ENCODE results near the gene DDX25. TPM values are rescaled to one million over a fixed set of nuclear protein-coding genes. Genes with fewer than 3 reads are reported as not detected.
A peak's percentile ranks its signal among the peaks of the same experiment; 100 is the strongest.

DDX25 gene
- total RNA-seq, 1 donor from 2014 or later, result 2.3 TPM

DNA sequence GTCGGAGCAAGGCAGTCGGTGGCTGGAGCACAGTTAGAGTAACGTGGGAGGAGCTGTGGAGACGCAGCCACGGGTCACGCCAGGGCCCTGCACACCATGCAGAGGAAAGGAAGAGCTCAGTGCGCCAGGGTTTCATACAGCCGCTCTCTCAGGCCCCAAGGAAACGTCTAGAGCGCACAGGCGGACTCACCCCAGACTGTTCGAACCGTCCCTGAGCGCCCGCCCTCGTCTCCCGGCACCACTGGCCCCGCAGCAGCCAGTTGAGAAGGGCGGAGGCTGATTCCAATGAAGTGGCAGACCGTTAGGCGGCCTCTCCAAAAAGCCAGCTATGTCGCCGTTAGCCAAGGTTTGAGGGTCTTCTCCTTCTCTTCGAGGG, 17.3 kb upstream of the DDX25 start:
- Mint-ChIP-seq H3K9me3 (no peaks in the 10 kb centered on the region), H3K4me3 (peak overlapping the region; percentile 91), H3K27ac (ENCODE audit: unreplicated experiment) (no peak overlapping the region), H3K36me3 (ENCODE audit: low read depth) (peaks cover 5% of the 10 kb centered on the region), H3K4me1 (peaks cover 11% of the 10 kb centered on the region), H3K27me3 (ENCODE audit: low read depth) (peaks cover 3% of the 10 kb centered on the region)
- DNase-seq (ENCODE audit: low read depth, low spot score), result no peak
- TF ChIP-seq, protein P1, sequence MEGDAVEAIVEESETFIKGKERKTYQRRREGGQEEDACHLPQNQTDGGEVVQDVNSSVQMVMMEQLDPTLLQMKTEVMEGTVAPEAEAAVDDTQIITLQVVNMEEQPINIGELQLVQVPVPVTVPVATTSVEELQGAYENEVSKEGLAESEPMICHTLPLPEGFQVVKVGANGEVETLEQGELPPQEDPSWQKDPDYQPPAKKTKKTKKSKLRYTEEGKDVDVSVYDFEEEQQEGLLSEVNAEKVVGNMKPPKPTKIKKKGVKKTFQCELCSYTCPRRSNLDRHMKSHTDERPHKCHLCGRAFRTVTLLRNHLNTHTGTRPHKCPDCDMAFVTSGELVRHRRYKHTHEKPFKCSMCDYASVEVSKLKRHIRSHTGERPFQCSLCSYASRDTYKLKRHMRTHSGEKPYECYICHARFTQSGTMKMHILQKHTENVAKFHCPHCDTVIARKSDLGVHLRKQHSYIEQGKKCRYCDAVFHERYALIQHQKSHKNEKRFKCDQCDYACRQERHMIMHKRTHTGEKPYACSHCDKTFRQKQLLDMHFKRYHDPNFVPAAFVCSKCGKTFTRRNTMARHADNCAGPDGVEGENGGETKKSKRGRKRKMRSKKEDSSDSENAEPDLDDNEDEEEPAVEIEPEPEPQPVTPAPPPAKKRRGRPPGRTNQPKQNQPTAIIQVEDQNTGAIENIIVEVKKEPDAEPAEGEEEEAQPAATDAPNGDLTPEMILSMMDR (conservative IDR thresholded peaks at IDR 0.05), result no peak

DNA sequence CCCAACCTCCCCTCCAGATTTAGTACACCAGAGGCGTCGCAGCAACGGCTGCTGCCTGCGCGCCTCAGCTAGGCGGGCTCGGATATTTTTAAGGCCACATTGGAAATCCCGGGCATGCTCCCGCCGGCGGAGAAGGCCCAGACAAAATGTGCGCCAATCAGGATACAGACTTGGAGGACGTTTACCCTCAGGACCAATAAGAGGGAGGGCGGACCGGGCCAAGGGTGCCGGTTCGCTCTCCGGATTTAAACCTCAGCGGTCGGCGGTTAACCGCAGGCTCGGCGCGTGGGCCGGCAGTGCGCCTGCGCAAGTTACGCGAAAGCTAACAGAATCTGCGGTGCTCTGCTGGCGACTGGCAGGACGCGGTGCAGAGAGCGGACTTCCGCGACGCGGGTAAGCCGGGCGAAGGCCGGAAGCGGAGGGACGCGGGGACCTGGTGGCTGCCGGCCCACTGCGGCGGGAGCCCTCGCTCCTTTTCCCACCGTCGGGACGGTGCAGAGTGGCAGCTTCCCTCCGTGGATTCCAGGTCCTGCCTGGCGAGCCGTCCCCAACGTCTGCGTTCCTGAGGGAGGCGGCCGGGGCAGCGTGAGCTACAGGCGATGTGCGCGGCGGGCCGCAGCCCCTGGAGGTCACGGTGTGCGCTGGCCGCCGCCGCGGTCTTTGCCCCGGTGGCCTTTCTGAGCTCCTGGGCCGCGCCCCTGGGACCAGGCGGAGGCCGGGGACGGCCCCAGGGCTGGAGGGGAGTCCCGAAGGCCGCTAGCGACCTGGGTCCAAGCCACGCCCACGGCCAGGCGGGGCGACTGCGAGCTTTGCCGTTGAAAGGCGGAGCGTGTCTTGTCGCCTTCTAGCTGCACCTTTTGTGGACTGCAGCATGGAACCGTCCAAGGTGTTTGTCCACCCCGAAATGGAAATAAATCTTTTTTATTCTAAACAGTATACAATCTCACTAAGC, 16.7 kb upstream of the DDX25 start, which contains the start of gene HYLS1:
Gene HYLS1 (plus strand): TSS at position 296 of the 952 bp plus-strand sequence. CDS start 11,701 bp downstream, outside the sequence.
- peaks cover 5% of the 10 kb centered on the region for H3K36me3 Mint-ChIP-seq (ENCODE audit: low read depth)
- TF ChIP-seq, protein P1 (conservative IDR thresholded peaks at IDR 0.05), result peak; percentile 25
- H3K9me3 Mint-ChIP-seq, result no peaks in the 10 kb centered on the region
- peak; percentile 77 for DNase-seq (ENCODE audit: low read depth, low spot score)
- peak within 1 kb of the TSS; percentile 91 for H3K4me3 Mint-ChIP-seq
- peaks cover 11% of the 10 kb centered on the region for H3K4me1 Mint-ChIP-seq
- no peaks in the 10 kb centered on the region for H3K27me3 Mint-ChIP-seq (ENCODE audit: low read depth)
- H3K27ac Mint-ChIP-seq (ENCODE audit: unreplicated experiment), result peak within 1 kb of the TSS; percentile 75

DNA sequence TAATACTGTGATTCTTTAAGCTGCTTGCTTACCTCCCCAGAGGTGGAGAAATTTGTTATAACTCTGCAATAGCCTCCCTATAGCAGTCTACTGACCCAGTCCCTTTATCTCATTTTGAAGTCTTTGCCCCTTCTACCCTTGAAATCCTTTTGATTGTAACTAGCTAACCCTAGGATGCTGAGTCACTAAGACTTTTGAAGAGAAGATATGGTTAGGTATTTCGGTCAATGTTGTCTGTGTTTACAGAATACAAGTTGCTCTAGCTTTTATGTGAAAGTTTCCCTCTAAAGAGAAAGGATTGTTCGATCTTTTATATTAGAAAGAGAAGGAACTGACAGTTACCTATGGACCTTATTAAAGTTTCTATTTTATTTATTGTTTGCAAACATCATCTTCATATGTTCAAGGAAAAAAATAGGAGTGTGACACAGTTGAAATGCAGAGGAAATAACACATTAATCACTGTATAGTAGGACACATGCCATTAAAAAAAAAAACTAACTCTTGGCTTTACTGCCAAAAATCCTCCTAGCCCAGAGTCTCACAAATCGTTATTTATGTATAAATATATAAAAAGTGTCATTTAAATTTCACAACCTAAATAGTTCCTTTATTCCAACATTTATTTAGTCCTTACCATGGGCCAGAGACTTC, 13.7 kb upstream of the DDX25 start:
- no peak for DNase-seq (ENCODE audit: low read depth, low spot score)
- peak overlapping the region; percentile 34 for H3K4me3 Mint-ChIP-seq
- peaks cover 11% of the 10 kb centered on the region for H3K4me1 Mint-ChIP-seq
- H3K27me3 Mint-ChIP-seq (ENCODE audit: low read depth), result no peaks in the 10 kb centered on the region
- TF ChIP-seq, protein P1 (conservative IDR thresholded peaks at IDR 0.05), result no peak
- H3K9me3 Mint-ChIP-seq, result no peaks in the 10 kb centered on the region
- no peak overlapping the region for H3K27ac Mint-ChIP-seq (ENCODE audit: unreplicated experiment)
- peaks cover 5% of the 10 kb centered on the region for H3K36me3 Mint-ChIP-seq (ENCODE audit: low read depth)

DNA sequence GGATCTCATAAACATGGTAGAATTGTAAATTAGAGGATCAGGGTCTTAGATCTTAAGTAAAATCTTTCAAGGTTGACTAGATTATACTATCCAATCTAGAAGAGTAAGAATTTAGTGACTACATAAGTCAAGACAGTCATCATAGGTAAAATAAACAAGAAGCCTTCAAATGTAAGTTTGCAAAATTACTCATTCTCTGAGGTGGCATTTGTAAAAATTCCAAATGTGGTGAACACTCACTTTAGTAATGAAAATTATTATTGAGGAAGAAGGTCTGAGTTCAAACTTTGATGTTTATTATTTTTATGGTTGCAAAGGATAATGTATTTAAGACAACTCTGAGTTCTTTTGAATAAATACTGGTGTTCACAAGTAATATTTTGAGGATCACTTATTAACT, 12.2 kb upstream of the DDX25 start:
- DNase-seq (ENCODE audit: low read depth, low spot score), result no peak
- Mint-ChIP-seq H3K9me3 (no peaks in the 10 kb centered on the region), H3K4me1 (peaks cover 11% of the 10 kb centered on the region), H3K27ac (ENCODE audit: unreplicated experiment) (no peak overlapping the region), H3K27me3 (ENCODE audit: low read depth) (no peaks in the 10 kb centered on the region), H3K36me3 (ENCODE audit: low read depth) (peaks cover 5% of the 10 kb centered on the region), H3K4me3 (no peak overlapping the region)
- TF ChIP-seq, protein P1 (conservative IDR thresholded peaks at IDR 0.05), result no peak

DNA sequence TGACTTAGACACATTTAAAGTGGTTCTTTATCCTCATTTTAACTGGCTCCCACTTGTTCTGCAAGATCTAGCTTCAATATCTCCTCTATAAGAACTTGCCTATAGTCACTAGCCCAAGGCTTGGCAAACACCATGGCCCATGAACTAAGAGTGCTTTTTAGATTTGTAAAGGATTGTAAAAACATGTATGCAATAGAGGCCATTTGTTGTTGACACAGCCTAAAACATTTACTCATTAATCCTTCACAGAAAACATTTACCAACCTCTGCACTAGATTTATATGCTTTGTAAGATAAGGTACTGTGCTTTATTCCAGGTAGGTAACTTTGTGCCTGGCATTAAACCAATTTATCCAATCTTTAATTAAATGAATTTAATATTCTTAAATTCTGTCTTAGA, 11.3 kb upstream of the DDX25 start:
- H3K4me1 Mint-ChIP-seq, result peaks cover 11% of the 10 kb centered on the region
- no peaks in the 10 kb centered on the region for H3K27me3 Mint-ChIP-seq (ENCODE audit: low read depth)
- DNase-seq (ENCODE audit: low read depth, low spot score), result no peak
- H3K4me3 Mint-ChIP-seq, result no peak overlapping the region
- H3K27ac Mint-ChIP-seq (ENCODE audit: unreplicated experiment), result no peak overlapping the region
- H3K9me3 Mint-ChIP-seq, result no peaks in the 10 kb centered on the region
- TF ChIP-seq, protein P1 (conservative IDR thresholded peaks at IDR 0.05), result no peak
- peaks cover 3% of the 10 kb centered on the region for H3K36me3 Mint-ChIP-seq (ENCODE audit: low read depth)

All from neural crest cell (in vitro differentiated cells).